Adipocyte (in vitro differentiated cells): Measurements from ENCODE around the gene RNASE7.
A peak's percentile ranks its signal among the peaks of the same experiment; 100 is the strongest.
"Not testable (repeated sequence)": the region's sequence is repeated elsewhere in the genome, so short reads cannot be mapped to it uniquely, and the experiment has no call there.

Experiments used
- DNase-seq: peaks from one replicate; pipeline ENCODE4 v3.0.0-alpha.2; 2015; ENCODE audit warnings: low read depth
- H3K27me3 ChIP-seq: replicated peaks from 2 replicates; pipeline ENCODE4 v1.7.0; 2013; ENCODE audit warnings: mild to moderate bottlenecking, low read length, moderate library complexity; ENCODE audit not compliant: control insufficient read depth, insufficient read depth
- H3K36me3 ChIP-seq: 2 replicates; pipeline ENCODE4 v1.7.0; 2013; ENCODE audit warnings: low read length, mild to moderate bottlenecking, moderate library complexity; ENCODE audit not compliant: control insufficient read depth, insufficient read depth, severe bottlenecking
- H3K4me1 ChIP-seq: 2 replicates; pipeline ENCODE4 v1.7.0; 2013; ENCODE audit warnings: mild to moderate bottlenecking, low read length, moderate library complexity; ENCODE audit not compliant: control insufficient read depth, insufficient read depth
- H3K4me3 ChIP-seq: 2 replicates; pipeline ENCODE4 v1.7.0; 2013; ENCODE audit warnings: mild to moderate bottlenecking, low read length, moderate library complexity
- H3K9ac ChIP-seq: 2 replicates; pipeline ENCODE4 v1.7.0; 2013; ENCODE audit warnings: mild to moderate bottlenecking, low read length, moderate library complexity
- H3K9me3 ChIP-seq: 2 replicates; pipeline ENCODE4 v1.7.0; 2013; ENCODE audit warnings: mild to moderate bottlenecking, low read length, moderate library complexity; ENCODE audit not compliant: control insufficient read depth

RNASE7 gene

GRCh38 chr14:21041676-21042433 lies at the start of gene RNASE7:
Gene RNASE7 (plus strand): TSS chr14:21042362. CDS start chr14:21042993, 631 bp downstream.
- Histone ChIP-seq H3K4me3 (no peak within 1 kb of the TSS), H3K27me3 (no peaks in the 10 kb centered on the region), H3K4me1 (peaks cover 50% of the 10 kb centered on the region), H3K36me3 (no peaks in the 10 kb centered on the region), H3K9ac (no peak within 1 kb of the TSS), H3K9me3 (no peaks in the 10 kb centered on the region)
- peak; percentile 21 for DNase-seq

- peaks cover 55% of the 10 kb centered on the region for H3K36me3 ChIP-seq
- H3K9ac ChIP-seq = no peak overlapping the region
- H3K4me3 ChIP-seq = no peak overlapping the region
- no peaks in the 10 kb centered on the region for H3K9me3 ChIP-seq
- H3K27me3 ChIP-seq = no peaks in the 10 kb centered on the region
- no peak for DNase-seq
- peaks cover 16% of the 10 kb centered on the region for H3K4me1 ChIP-seq
Measured at GRCh38 chr14:20996521-20996920, 45.6 kb upstream of the RNASE7 start.

- Histone ChIP-seq H3K4me3 (no peak overlapping the region), H3K27me3 (no peaks in the 10 kb centered on the region), H3K9ac (no peak overlapping the region), H3K36me3 (peaks cover 53% of the 10 kb centered on the region), H3K4me1 (peaks cover 16% of the 10 kb centered on the region), H3K9me3 (no peaks in the 10 kb centered on the region)
- DNase-seq = no peak
Measured at GRCh38 chr14:20997115-20997514, 45.0 kb upstream of the RNASE7 start.

- H3K4me1 ChIP-seq = peaks cover 16% of the 10 kb centered on the region
- H3K36me3 ChIP-seq = peaks cover 48% of the 10 kb centered on the region
- H3K9ac ChIP-seq = no peak overlapping the region
- DNase-seq = no peak
- no peaks in the 10 kb centered on the region for H3K9me3 ChIP-seq
- no peaks in the 10 kb centered on the region for H3K27me3 ChIP-seq
- H3K4me3 ChIP-seq = no peak overlapping the region
Measured at GRCh38 chr14:20997564-20997963, 44.6 kb upstream of the RNASE7 start.

GRCh38 chr14:20998139-20998538 lies 44.0 kb upstream of the RNASE7 start:
- Histone ChIP-seq H3K9ac (no peak overlapping the region), H3K9me3 (no peaks in the 10 kb centered on the region)
- no peak for DNase-seq

GRCh38 chr14:20998674-20999366 lies 43.3 kb upstream of the RNASE7 start, which contains the start of gene SLC39A2:
Gene SLC39A2 (plus strand): TSS chr14:20999293. CDS start chr14:20999447, 154 bp downstream.
- Histone ChIP-seq H3K36me3 (peaks cover 38% of the 10 kb centered on the region), H3K9ac (no peak within 1 kb of the TSS), H3K4me1 (peaks cover 16% of the 10 kb centered on the region), H3K4me3 (peak within 1 kb of the TSS; percentile 26), H3K9me3 (no peaks in the 10 kb centered on the region), H3K27me3 (no peaks in the 10 kb centered on the region)
- peak; percentile 63 for DNase-seq

More at GRCh38 chr14:20998139-20998538, 44.0 kb upstream of the RNASE7 start:
- no peaks in the 10 kb centered on the region for H3K27me3 ChIP-seq
- peaks cover 16% of the 10 kb centered on the region for H3K4me1 ChIP-seq
- H3K4me3 ChIP-seq = peak overlapping the region; percentile 26
- H3K36me3 ChIP-seq = peaks cover 42% of the 10 kb centered on the region

GRCh38 chr14:20999591-20999990 lies 42.6 kb upstream of the RNASE7 start:
- Histone ChIP-seq H3K27me3 (no peaks in the 10 kb centered on the region), H3K4me1 (peaks cover 16% of the 10 kb centered on the region), H3K9ac (no peak overlapping the region), H3K4me3 (no peak overlapping the region), H3K36me3 (peaks cover 30% of the 10 kb centered on the region), H3K9me3 (no peaks in the 10 kb centered on the region)
- DNase-seq = no peak

GRCh38 chr14:21001218-21001617 lies 40.9 kb upstream of the RNASE7 start:
- Histone ChIP-seq H3K4me3 (no peak overlapping the region), H3K9ac (no peak overlapping the region), H3K36me3 (peaks cover 14% of the 10 kb centered on the region), H3K27me3 (no peaks in the 10 kb centered on the region), H3K9me3 (no peaks in the 10 kb centered on the region), H3K4me1 (peaks cover 16% of the 10 kb centered on the region)
- no peak for DNase-seq

GRCh38 chr14:21003788-21004346 lies 38.3 kb upstream of the RNASE7 start:
- Histone ChIP-seq H3K9me3 (no peaks in the 10 kb centered on the region), H3K4me3 (no peak overlapping the region), H3K27me3 (no peaks in the 10 kb centered on the region), H3K9ac (no peak overlapping the region), H3K36me3 (no peaks in the 10 kb centered on the region), H3K4me1 (peaks cover 7% of the 10 kb centered on the region)
- DNase-seq = no peak

GRCh38 chr14:21009721-21010120 lies 32.4 kb upstream of the RNASE7 start:
- not testable (repeated sequence) for H3K9me3 ChIP-seq, H3K4me1 ChIP-seq, H3K9ac ChIP-seq, H3K36me3 ChIP-seq, DNase-seq, H3K4me3 ChIP-seq
- H3K27me3 ChIP-seq = peaks cover 24% of the 10 kb centered on the region

GRCh38 chr14:21011136-21011535 lies 31.0 kb upstream of the RNASE7 start:
- H3K4me3 ChIP-seq = no peak overlapping the region

More at GRCh38 chr14:21011136-21011535, 31.0 kb upstream of the RNASE7 start:
- Histone ChIP-seq H3K9me3 (no peaks in the 10 kb centered on the region), H3K36me3 (no peaks in the 10 kb centered on the region), H3K27me3 (peaks cover 24% of the 10 kb centered on the region), H3K9ac (no peak overlapping the region), H3K4me1 (no peaks in the 10 kb centered on the region)
- DNase-seq = no peak
